Activated CD4-positive, alpha-beta T cell treated with anti-CD3 and anti-CD28 coated beads for 36 hours (primary cell): ENCODE data around the gene ZNF583. TPM values are rescaled to one million over a fixed set of nuclear protein-coding genes. Genes with fewer than 3 reads are reported as not detected.

Experiments used
- ATAC-seq: fragments of 200-7000 bp; cut with Tn5 transposase; one replicate; pipeline ENCODE4 v1.10.0; 2021; ENCODE audit warnings: mild to moderate bottlenecking, moderate library complexity
- CTCF ChIA-PET: fragments of 350-600 bp; sonication (Branson Sonifier 250); formaldehyde crosslinking; loops from one replicate; lab custom pipeline; 2021; ENCODE audit warnings: antibody characterized with exemption; lab: Charles Lee
- POLR2A ChIA-PET: fragments of 350-600 bp; sonication (Branson Sonifier 250); formaldehyde crosslinking; loops from one replicate; lab custom pipeline; 2021; ENCODE audit warnings: antibody characterized with exemption, inconsistent platforms; lab: Charles Lee
- DNase-seq: peaks from one replicate; pipeline ENCODE4 v3.0.0-alpha.2; 2020
- H3K27ac Mint-ChIP-seq: one replicate; pipeline ENCODE4 v1.8.0; 2021; ENCODE audit warnings: mixed read lengths
- H3K27me3 Mint-ChIP-seq: one replicate; pipeline ENCODE4 v1.8.0; 2021; ENCODE audit warnings: mixed read lengths
- H3K36me3 Mint-ChIP-seq: one replicate; pipeline ENCODE4 v1.8.0; 2021; ENCODE audit warnings: low read depth, mixed read lengths
- H3K4me1 Mint-ChIP-seq: one replicate; pipeline ENCODE4 v1.8.0; 2021; ENCODE audit warnings: mixed read lengths
- H3K4me3 Mint-ChIP-seq: one replicate; pipeline ENCODE4 v1.8.0; 2021; ENCODE audit warnings: mild to moderate bottlenecking, moderate library complexity, mixed read lengths
- H3K9me3 Mint-ChIP-seq: one replicate; pipeline ENCODE4 v1.8.0; 2021; ENCODE audit warnings: low read depth, mixed read lengths
- intact Hi-C, 2 experiments: fragments of 100-400 bp; cut with DNase I in 1 of 2; cut with micrococcal nuclease in 1 of 2; formaldehyde crosslinking; loops; one replicate each; pipeline versions ENCODE4 v1.14.2 to v1.15.1; 2022 to 2024; cut with DNase I, micrococcal nuclease
- total RNA-seq, 2 experiments: library from RNA; stranded (reverse); gene quantifications; one replicate each; pipeline ENCODE4 v1.2.3, GENCODE V29; 2021

Gene ZNF583
- total RNA-seq, 2 experiments from 2014 or later = 2.1 to 3.0 TPM

- peak overlapping the region; percentile 85 for H3K4me3 Mint-ChIP-seq
- ChIA-PET POLR2A (no interaction called here), CTCF (no interaction called here)
- peaks cover 54% of the 10 kb centered on the region for H3K36me3 Mint-ChIP-seq
- ATAC-seq (no peak), DNase-seq (no peak)
- H3K9me3 Mint-ChIP-seq = peaks cover 52% of the 10 kb centered on the region
- peaks cover 15% of the 10 kb centered on the region for H3K4me1 Mint-ChIP-seq
- H3K27me3 Mint-ChIP-seq = peaks cover 13% of the 10 kb centered on the region
- intact Hi-C loops = loop anchor here in 1 of 2 experiments (5.0 kb wide), 1 partner anchor 74 kb away; the partner anchor contains the start of gene ZNF583
- peak overlapping the region; percentile 94 for H3K27ac Mint-ChIP-seq
These were observed 72.0 kb downstream of the ZNF583 start for GRCh38 chr19:56476093-56476492.

Other genes starting within 250 kb of the ZNF583 start
- gene GALP, start 228.3 kb upstream of the ZNF583 start, total RNA-seq = not detected
- not detected for gene ZSCAN5B, start 206.5 kb upstream of the ZNF583 start, total RNA-seq
- not detected for gene ZSCAN5C, start 202.1 kb upstream of the ZNF583 start, total RNA-seq
- under 1 TPM; 0.30 to 0.76 TPM for gene EDDM13, start 131.6 kb upstream of the ZNF583 start, total RNA-seq
- 1 to 10 TPM; 8.3 to 9.9 TPM for gene ZSCAN5A, start 89.5 kb upstream of the ZNF583 start, total RNA-seq
- 1 to 10 TPM in 1 of 2 experiments, under 1 TPM in 1; 0.98 to 1.8 TPM for gene ZNF582, start 10.8 kb upstream of the ZNF583 start, total RNA-seq
- gene ZNF667, start 73.0 kb downstream of the ZNF583 start, total RNA-seq = 1 to 10 TPM; 3.2 to 4.1 TPM
- 1 to 10 TPM; 1.4 to 1.5 TPM for gene ZNF471, start 103.5 kb downstream of the ZNF583 start, total RNA-seq
- gene ZFP28, start 134.6 kb downstream of the ZNF583 start, total RNA-seq = 1 to 10 TPM; 3.1 to 4.4 TPM
- 1 to 10 TPM; 5.0 to 5.6 TPM for gene ZNF470, start 163.1 kb downstream of the ZNF583 start, total RNA-seq
- 1 to 10 TPM; 4.4 to 4.6 TPM for gene ZNF71, start 191.0 kb downstream of the ZNF583 start, total RNA-seq
- gene SMIM17, start 238.8 kb downstream of the ZNF583 start, total RNA-seq = not detected